NCI-H345 treated with DMSO at 0.1 percent for 48 hours (cell line): Measurements from ENCODE around the gene MYO18B.

ENCODE experiments used
- DNase-seq: peaks from one replicate; lab custom pipeline; 2025; ENCODE audit not compliant: unreplicated experiment; lab: John Stamatoyannopoulos, UW

MYO18B gene

DNA sequence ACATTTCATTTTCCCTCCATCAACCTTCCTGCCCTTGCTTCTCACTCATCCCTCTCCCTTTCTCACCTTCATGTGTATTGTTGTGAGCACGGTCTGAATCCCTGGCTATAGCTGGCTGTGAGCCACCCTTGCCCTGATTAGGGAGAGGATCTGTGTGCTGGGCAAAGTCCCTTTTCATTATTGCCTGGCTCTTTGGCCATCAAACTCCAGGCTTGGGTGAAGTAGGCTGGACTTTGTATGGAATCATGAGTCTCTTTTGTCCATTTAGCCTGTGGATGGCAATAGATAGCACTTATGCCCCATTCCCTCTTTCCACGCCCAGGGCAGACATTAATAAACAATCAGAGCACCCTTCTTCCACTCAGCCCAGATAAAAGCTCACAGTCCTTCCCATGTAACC, 6.7 kb downstream of the MYO18B start:
- no peak for DNase-seq

DNA sequence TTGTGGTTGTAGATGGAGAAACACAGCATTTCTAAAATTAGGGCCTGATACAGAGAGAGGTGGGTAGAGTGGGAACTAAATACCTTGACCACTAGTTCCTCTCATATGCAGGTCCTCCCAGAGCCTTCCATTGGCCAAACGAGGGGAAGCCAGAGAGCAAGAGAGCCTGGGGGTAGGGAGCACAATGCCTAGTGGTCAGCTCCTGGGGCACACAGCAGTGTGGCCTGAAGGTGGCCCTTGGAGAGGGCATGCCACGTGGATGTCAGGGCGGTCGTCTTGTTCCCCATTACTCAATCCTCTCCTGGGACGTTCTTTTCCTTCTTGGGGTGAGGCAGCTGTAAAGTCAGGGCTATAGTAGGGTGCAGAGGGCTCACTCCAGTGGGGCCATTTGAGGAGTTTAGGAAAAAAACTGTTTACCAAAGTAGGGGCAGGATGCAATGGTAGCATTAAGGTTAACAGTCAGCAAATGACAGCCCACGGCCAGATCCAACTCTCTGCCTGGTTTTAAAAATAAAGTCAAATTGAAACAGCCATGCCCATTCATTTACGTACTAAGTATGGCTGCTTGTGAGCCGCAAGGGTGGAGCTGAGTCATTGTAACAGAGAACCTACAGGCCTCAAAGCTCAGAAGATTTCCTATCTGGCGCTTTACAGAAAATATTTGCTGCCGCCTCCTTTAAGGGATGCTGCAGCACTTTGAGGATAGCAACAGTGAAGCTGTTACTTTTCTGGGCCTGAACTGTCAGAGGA, 7.6 kb downstream of the MYO18B start:
- no peak for DNase-seq

DNA sequence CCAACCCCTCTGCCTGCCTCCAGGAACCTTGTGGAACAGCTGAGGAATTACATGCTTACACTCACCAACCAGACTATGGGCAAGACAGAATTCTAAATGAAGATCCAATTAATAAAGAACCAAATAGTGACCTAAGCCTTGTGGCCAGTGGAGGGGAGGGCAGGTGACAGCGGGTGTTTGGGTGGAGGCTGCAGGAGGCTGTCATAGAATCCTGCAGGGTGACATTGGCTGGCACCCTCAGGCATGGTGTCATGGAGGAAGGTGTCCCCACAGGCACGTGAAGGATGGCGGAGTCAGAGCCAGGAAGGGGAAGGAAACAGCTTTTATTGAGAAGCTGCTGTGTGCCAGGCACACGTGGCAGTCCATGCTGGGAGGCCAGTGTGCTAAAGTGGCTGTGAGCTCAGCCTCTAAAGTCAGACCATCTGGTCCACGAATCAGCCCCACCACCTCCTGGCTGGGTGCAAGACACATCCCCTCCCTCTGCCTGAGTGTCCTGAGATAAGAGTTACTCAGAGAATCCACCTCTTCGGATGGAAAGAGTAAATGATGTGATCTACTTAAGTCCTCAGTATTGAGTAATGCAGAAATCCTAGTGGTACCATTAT, 8.7 kb downstream of the MYO18B start:
- no peak for DNase-seq

DNA sequence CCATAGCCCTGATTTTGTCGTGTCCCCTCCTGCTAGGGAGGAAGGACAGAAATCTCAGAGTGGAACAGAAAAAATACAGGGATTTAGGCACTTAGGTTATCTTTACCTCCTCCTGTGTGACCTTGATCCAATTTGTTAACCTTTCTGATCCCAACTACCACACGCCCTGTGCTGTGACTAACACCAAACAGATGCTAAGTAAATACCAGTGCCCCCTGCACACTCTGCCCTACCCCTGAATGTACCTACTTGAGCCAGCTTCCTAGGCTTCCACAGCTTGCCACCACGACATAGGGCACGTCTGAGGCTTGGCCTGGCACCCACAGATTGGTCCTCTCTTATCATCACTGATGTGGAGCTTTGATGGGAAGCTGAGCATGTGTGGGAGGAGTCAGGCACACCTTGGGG, 9.2 kb downstream of the MYO18B start:
- DNase-seq: no peak

DNA sequence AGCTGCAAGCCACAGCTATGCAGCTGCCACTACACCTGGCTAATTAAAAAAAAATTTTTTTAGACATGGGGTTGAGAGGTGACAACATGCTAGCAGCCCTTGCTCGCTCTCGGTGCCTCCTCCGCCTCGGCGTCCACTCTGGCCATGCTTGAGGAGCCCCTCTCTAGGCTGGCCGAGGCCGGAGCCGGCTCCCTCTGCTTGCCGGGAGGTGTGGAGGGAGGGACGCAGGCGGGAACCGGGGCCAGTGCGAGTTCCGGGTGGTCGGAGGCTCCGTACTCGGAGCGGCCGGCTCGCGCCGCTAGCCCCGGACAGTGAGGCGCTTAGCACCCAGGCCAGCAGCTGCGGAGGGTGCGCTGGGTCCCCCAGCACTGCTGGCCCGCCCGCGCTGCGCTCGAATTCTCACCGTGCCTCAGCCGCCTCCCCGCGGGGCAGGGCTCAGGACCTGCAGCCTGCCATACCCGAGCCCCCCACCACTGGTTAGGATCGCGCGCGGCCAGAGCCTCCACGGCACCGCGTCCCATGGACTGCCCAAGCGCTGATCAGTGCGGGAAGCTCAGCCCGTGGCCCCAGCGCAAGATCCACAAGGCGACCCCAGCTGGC, 10.7 kb downstream of the MYO18B start:
- no peak for DNase-seq

DNA sequence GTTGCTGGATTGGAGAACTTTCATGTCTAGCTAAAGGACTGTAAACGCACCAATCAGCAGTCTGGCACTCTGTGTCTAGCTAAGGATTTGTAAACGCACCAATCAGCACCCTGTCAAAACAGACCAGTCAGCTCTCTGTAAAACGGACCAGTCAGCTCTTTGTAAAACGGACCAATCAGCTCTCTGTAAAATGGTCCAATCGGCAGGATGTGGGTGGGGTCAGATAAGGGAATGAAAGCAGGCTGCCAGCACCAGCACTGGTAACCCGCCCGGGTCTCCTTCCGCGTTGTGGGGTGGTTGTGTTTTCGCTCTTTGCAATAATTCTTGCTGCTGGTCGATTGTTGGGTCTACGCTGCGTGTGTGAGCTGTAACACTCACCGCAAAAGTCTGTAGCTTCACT, 11.3 kb downstream of the MYO18B start:
- no peak for DNase-seq

DNA sequence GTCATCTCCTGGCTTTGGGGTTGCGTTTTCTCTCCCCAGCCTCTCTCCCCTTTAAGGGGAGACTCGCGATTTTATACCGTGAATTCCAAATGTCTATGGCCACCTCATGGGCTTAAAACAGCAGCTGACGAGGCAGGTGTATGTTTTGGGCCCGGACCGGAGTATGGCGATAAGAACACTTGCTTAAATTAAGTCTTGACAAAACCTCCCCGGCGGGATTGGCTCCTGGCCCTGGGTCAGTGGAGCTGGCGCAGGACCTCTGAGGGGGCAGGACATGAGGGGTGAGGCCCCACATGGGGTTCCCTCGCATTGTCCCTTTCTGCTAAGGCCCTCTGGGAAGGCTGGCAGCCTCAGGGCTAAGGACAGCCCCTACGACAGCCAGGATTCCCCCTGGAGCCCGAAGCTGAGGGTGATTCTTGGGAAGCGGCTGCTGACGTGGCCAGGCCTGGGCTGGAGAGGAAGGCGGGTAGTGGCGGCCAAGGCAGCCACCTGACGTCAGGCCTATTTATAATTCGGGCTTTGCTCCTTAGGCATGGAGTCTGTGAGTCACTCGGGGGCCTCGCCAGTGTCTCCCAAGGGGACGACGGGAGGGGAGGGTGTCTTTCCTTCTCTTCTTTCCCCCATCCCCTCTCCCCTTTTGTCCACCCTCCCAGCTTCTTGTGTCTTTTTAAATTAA, 12.7 kb downstream of the MYO18B start:
- no peak for DNase-seq

DNA sequence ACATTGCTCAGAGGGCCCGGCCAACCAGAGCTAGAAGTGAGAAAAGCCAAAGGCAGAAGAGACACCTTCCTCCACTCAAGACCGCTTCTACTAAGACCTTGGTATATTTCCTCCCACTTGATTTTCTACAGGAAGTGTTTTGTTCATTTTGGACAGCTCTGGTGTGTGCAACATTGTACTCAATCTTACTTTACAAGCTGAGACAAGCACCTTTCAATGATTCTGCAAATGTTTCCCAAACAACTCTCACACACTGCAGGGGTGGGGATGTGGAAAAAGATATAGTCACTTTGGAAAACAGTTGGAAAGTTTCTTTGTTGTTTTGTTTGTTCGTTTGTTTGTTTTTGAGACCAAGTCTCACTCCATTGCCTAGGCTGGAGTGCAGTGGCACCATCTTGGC, 15.7 kb downstream of the MYO18B start:
- DNase-seq: no peak

DNA sequence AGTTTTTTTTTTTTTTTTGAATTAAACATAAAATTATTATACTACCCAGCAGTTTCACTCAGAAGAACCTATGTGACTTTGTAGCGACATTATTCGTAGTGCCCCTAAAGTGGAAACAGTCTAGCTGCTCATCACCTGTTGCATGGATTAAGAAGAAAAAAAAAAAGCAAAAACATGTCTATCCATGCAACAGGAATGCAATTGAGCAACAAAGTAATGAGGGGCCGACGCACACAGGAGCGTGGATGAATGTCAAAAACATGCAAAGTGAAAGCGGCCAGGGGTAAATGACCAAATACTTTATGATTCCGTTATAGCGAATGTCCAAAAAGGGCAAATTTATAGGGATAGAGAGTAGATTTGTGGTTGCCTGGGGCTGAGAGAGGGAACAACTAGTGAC, 16.3 kb downstream of the MYO18B start:
- no peak for DNase-seq

DNA sequence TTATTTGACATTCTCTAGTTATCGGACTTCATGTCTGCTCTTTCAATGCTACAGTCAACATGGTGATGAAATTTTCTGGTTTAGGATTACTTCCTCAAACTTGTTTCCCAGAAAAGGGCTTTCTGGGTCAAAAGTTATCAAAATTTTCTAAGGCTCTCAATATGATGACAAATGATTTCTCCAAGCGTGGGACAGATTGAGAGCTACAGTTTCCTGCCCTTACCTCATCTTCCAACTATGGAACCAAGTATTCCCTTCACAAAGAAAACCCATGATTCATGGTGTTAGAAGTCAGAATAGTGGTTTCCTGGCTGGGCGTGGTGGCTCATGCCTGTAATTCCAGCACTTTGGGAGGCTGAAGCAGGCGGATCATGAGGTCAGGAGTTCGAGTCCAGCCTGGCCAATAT, 17.8 kb downstream of the MYO18B start:
- DNase-seq: no peak

DNA sequence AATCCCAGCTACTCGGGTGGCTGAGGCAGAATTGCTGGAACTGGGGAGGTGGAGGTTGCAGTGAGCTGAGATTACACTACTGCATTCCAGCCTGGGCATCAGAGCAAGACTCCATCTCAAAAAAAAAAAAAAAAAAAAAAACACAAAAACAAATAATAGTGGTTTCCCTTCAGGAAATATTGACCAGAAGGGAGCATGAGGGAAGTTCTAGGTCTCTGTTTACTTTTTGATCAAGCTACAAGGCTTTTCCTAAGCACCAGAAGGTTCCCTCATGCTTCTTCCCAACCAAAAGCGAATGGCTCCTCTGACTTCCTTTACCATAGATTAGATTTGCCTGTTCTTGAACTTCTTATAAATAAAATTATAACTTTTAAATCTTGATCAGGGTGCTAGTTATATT, 18.3 kb downstream of the MYO18B start:
- DNase-seq: no peak

DNA sequence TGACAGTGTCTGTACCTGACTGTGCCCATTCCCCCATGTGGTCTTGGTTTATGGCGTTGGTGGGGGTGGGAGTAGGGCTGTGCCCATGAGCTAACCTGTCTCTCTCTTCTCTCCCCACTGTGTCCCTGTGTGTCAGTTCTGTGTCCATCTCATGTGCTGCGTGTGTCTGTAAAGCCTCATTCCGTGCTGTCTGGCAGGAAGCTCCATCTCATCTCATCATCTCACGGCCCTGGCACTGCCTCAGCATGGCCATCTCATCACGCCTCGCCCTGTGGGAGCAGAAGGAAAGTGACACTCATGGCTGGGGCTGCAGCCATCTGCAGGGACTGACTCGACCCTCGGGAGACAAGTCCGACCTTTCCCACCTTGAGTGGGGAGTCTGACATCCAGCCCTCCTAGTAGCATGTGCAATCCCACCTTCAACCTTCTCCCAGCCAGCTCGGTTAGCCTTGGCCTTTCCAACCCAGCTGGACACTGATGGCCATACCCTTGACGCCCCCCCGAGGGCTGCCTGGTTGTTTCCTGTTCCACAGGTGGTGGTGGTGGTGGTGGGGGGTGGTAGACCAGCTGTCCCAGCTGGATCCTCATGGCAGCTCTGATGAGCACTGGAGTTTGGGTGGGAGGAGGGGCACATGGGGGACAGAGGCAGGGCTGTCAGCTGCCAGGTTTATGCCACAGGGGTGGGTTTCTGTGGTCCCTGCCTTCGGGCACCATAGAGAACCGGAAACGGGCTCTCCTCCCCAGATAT, 19.0 kb downstream of the MYO18B start:
- DNase-seq: no peak

DNA sequence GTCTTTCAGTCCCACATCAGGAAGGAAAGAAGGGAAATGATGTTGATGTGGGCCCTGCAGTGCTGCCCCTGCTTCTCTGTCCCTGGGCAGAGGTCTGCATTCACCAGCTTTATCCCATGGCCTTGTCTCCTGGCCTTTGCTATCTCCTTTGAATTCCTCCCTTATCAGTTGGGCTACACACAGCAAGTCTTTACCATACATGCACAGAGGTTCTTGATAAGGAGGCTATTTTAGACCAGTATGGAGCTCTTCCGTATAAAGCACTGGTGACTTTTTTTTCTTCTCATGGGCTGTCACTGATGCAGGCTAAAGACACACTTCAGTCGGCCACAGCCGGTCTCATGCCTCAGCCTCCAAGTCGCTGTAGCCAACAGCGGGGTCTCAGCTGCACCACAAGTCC, 20.2 kb downstream of the MYO18B start:
- no peak for DNase-seq

DNA sequence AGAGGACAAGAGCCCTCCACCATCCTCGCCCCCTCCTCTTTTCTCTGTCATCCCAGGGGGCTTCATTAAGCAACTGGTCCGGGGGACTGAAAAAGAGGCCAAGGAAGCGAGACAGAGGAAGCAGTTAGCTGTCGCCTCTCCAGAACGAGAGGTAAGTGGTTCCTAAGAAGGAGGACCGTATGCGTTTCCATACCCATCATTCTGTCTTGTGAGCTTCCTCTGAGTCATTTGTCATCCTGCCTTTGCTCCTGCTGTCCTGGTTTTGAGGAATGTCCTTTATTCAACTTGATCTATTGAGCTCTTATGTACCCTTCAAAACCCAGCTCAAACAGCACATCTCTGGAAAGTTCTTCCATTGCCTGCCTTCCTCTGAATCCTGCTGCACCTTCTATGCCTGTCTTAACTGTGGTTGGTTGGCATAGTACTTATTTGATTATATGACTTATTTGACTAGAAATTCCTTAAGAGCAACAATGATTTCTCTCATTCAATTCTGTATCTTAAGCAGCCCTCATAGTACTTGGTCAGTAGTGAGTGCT, 21.3 kb downstream of the MYO18B start:
- no peak for DNase-seq

DNA sequence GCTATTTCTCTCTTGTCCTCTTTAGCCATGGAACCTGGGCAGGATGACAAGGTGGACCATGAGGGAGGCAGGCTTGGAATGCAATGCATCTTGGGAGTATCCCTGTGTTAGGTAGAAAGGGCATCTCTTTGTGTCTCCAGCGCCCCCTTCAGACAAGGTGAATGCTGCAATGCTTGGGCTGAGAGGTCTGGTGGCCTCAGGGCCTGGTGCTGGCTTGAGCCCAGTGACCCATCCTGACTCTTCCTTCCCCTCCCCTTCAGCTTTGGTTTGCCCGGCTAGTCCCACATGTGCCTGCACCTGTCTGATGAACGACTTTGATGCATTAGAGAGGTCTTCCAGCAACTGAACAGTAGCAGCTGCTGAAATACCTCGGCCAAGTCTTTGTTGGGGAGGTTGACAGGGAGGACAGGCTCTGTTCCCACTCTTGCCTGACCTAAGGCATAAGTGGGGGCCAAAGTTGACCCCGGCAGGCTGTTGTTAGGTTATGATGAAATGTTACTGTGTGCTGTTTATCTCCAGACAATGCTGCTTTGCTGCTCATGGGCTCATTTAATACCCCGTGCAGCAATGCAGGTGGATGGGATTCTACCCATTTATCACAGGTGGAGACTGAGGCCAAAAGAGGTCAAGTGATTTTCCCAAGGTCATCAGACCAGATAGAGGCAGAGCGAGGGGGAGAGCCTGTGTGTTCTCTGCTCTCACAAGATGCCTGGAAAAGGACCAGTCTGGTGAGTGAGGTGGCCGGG, 22.5 kb downstream of the MYO18B start:
- no peak for DNase-seq

DNA sequence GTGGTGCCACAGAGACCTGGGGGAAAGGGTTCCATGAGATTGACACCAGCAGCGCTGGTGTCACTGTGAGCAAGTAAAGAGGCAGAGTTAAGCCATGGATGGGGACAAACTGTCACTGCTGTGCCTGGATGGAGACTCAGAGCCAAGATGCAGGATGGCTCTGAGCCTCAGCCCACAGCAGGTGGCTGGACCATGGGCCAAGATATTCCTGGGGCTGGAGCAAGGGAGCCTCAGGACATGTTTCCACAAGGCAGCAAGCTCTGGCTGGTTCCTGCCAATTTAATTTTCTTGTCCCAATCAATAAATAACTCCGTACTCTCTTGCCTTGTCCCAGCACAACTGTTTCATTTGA, 23.0 kb downstream of the MYO18B start:
- DNase-seq: no peak

DNA sequence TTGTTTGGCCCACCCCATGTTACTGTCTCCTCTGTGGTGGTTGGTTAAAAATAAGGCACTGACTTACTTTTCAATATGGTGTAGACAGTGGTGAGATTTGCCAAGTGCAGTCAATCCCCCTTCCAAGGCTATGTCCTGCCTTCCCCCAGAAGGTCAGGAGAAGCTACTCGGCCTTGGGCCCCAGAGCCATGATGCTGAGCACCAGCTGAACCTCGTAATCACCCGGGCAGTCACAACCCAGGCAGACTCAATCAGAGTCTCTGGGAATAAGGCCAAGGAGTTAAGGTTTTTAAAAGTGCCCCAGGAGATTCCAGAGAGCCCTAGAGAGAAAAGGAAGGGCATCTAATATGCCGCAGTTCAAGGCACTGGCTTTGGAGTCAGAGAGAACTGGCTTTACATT, 23.8 kb downstream of the MYO18B start:
- no peak for DNase-seq

DNA sequence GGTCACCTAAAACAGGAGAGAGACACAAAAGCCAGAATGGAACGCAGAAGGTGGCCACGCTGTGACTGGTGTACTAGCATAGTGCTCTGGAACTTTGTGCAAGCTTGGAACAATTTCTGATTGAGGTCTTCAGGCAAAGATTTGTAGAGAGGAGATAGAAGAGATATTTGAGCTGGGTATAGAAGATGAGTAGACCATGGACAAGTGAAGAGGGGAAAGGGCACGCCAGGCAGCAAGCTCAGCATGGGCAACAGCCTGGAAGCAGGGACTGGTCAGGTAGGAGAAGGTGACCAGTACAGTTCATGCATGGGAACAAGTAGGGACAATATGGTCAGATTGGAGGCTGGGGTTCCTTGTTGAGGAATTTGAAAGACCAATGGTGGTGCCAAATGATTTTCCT, 24.4 kb downstream of the MYO18B start:
- no peak for DNase-seq

DNA sequence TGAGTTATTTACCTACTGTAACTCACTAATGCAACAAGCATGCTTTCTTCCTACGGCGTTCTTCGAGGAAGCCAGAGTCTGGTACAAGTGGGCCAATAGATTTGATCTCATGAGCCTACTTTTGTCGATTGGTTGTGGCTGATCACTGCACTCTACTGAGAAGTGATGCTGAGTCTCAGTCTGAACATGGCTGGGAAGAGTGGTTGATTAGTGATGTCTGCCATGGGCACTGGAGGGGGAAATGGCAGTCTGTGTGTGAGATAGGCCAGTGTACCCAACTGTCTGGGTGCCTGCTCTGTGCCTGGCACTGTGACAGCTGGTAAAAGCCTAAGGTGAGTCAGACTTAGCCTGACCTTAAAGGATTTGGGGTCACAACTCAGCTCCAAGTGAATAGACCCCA, 28.3 kb downstream of the MYO18B start:
- DNase-seq: no peak

DNA sequence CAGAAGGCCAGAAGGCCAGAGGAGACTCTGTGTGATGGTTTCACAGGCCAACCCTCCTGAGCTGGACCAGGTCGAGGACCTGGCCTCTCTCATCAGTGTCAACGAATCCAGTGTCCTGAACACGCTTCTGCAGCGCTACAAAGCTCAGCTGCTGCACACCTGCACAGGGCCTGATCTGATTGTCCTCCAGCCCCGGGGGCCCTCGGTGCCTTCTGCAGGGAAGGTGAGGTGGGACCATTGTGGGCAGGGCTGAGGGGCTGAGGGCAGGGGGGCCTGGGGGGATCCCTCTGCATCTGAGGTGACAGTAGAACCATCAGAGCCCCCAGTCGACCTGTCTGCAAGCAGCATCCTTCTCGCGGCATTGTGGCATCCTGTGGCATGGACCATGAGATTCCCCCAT, 30.3 kb downstream of the MYO18B start:
- DNase-seq: no peak
